HG03108 (cell line): ENCODE data around the gene TAF6L.
"Not testable (repeated sequence)": the region's sequence is repeated elsewhere in the genome, so short reads cannot be mapped to it uniquely, and the experiment has no call there.

Experiments used
- ATAC-seq: cut with Tn5 transposase; IDR thresholded peaks from one replicate; pipeline ENCODE4 v1.9.1; 2021; ENCODE audit warnings: moderate library complexity; ENCODE audit not compliant: unreplicated experiment

The TAF6L gene

GRCh38 chr11:62757846-62758788 lies 13.1 kb upstream of the TAF6L start:
- no peak for ATAC-seq

GRCh38 chr11:62760867-62761227 lies 10.3 kb upstream of the TAF6L start:
- not testable (repeated sequence) for ATAC-seq

DNA sequence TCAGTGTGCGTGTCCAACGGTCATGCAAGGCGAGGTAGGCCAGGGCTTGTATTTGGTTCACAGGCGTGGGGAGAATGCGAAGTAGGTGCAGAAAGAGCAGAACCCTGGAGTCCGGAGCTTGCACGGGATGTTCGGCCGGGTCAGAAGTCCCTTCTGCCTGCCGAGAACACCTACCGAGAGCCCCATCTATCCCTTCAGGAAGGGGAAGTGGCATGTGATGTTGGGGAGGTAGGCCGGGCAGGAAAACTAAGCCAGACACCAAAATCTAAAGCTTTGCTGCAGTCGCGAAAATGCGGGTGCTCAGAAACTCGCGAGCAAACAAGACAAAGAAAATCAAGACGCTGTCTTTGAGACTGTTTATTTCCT lies 435 bp upstream of the TAF6L start:
- no peak for ATAC-seq

DNA sequence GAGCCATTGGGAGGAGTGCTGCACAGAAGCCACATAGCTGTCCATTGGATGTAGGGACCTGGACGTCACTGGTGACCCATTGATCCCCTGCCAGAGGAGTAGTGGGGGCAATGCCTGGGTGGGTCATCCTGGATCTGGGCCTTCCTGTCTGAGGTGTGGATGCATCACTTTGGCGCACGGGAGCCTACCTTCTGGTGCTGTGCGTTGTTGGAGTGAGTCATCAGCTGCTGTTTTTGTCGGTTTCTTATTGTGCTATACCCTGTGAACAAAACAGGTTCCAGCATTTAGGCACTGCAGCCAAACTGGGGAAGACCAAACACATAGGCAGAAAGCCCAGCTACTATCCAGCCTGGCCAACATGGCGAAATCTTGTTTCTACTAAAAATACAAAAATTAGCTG lies 3.2 kb downstream of the TAF6L start:
- ATAC-seq: no peak

DNA sequence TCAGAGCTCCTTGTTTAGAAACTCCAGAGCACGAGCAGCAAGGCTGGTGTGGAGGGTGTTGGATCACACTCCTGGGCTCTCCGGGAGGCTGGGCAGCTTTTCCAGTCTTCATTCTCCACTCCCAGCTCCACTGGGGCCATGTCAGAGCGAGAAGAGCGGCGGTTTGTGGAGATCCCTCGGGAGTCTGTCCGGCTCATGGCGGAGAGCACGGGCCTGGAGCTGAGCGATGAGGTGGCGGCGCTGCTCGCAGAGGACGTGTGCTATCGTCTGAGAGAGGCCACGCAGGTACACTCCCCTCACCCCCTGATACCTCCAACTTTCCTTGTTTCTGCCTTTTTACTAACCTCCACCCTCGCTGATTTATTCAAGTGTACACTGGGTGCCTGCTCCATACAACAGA lies 4.5 kb downstream of the TAF6L start:
- no peak for ATAC-seq

DNA sequence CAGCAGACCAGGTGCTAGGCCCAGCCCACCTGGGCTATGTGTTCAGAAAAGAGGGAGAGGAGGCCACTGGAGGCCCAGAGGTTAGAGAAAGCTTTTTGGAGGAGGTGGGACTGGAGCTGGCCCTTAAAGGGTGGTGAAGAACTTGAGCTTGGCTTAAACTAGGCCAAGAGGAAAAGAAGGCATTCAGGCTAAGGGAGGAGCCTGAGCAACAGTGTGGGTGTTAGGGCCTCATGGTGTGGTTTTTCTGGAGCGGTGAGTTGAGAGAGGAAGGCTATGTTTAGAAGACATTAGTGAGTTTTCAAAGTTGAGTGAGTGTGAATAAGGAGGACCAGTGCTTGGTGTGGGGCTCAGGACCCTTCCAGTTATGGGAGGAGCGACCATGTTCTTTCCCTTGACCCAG lies 6.2 kb downstream of the TAF6L start:
- ATAC-seq: no peak

- ATAC-seq: no peak
Measured at GRCh38 chr11:62778441-62778840, 7.2 kb downstream of the TAF6L start.

DNA sequence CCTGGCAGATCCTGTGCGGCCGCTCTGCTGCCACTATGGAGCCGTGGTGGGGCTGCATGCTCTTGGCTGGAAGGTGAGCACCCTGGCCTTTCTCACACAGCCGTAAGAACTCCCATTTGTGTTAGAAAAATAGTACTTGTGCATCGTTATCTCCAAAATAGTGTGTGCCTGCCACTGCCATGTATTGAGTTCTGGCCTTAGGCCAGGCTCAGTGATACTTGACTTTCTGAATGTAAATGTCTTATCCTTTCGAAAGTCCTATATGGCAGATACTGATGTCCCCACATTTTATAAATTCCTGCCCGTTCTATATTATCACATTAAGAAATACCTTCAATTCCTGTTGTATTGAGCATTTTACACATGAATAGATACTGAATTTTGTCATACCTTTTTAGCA lies 11.6 kb downstream of the TAF6L start:
- ATAC-seq: no peak

DNA sequence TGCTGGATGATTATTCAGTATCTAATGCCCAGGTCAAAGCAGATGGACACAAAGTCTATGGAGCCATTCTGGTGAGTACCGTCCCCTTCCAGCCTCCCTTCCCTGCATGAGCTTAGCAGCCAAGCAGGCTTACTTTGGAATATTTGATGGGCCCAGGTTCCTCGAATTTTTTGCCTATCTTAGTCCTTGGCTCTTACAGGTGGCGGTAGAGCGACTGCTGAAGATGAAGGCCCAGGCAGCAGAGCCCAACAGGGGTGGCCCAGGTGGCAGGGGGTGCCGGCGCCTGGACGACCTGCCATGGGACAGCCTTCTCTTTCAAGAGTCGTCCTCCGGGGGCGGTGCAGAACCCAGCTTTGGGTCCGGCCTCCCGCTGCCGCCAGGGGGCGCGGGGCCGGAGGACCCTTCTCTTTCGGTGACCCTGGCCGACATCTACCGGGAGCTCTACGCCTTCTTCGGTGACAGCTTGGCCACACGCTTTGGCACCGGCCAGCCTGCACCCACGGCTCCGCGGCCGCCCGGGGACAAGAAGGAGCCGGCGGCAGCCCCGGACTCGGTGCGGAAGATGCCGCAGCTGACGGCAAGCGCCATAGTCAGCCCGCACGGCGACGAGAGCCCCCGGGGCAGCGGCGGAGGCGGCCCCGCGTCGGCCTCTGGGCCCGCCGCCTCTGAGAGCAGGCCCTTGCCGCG lies 15.3 kb downstream of the TAF6L start:
- ATAC-seq: peak; percentile 50

GRCh38 chr11:62787005-62787759 lies 16.0 kb downstream of the TAF6L start, which contains the start of gene TMEM179B:
Gene TMEM179B (plus strand): TSS chr11:62787402. CDS start chr11:62787432, 30 bp downstream.
- ATAC-seq: peak; percentile 60

- no peak for ATAC-seq
Measured at GRCh38 chr11:62788991-62789390, 17.8 kb downstream of the TAF6L start.

GRCh38 chr11:62789576-62789975 lies 18.4 kb downstream of the TAF6L start:
- ATAC-seq: no peak

GRCh38 chr11:62791501-62792201 lies 20.5 kb downstream of the TAF6L start, which contains the start of gene TMEM223:
Gene TMEM223 (minus strand): TSS chr11:62792006. CDS start chr11:62791994, 12 bp downstream.
- peak; percentile 57 for ATAC-seq

- ATAC-seq: no peak
Measured at GRCh38 chr11:62792202-62792575, 21.0 kb downstream of the TAF6L start.

DNA sequence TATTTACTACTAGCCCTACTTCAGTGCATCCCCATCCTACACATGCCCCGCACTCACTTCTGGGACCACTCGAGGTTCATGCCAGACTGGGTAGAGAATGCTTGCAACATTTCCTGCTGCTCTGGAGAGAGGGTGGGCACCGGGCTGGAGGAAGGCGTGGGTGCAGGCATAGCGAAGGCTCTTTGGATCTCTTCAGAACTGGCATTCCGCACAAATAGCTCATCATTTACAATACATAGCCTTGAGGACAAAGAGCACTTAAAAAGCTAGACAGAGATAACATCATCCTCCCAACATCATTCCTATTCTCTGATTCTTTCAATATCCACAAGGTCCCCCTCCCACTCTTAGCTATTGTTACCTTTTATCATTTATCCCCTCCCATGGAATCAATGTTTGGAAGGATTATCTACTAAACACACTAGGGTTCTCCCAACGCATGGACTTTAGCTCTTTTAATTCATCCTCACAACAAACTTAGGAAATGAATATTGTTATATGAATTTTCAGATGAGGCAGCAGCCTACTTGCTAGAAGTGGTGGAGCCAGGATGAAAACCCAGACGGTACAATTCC lies 23.1 kb downstream of the TAF6L start:
- ATAC-seq: no peak

- ATAC-seq: no peak
Measured at GRCh38 chr11:62796281-62796680, 25.1 kb downstream of the TAF6L start.

GRCh38 chr11:62799486-62799885 lies 28.3 kb downstream of the TAF6L start:
- no peak for ATAC-seq

- no peak for ATAC-seq
Measured at GRCh38 chr11:62801071-62801470, 29.9 kb downstream of the TAF6L start.

GRCh38 chr11:62804310-62805075 lies 33.3 kb downstream of the TAF6L start:
- ATAC-seq: no peak
